ENCODE data around the gene COX10.

The COX10 gene

DNA sequence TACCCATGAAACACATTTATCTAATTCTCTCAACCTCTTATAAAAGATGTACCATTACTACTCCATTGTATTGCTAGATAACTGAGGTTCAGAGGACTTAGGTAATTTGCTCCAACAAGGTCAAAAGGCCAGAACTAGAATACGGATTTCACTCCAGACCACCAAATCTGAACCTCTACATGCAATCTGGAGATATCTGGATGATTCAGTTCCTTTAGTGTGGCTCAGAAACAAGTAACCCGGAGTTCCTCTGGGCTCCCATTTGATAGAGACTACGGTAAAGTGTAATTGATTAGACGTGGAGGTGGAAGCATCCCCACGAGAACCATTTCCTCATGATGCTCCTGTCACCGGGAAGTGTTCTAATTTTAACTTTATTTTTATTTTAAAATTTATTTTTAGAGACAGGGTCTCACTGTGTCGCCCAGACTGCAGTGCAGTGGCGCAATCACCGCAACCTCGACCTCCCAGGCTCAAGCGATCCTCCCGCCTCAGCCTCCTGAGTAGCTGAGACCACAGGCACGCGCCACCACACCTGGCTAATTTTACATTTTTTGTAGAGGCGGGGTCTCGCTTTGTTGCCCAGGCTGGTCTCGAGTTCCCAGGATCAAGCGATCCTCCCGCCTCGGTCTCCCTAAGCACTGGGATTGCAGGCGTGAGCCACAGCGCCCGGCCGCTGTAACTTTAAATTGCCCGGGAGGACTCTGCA is 608 bp upstream of the COX10 start:
- no peak for DNase-seq (ENCODE audit: insufficient read length, low spot score)
- no peak for FAIRE-seq

DNA sequence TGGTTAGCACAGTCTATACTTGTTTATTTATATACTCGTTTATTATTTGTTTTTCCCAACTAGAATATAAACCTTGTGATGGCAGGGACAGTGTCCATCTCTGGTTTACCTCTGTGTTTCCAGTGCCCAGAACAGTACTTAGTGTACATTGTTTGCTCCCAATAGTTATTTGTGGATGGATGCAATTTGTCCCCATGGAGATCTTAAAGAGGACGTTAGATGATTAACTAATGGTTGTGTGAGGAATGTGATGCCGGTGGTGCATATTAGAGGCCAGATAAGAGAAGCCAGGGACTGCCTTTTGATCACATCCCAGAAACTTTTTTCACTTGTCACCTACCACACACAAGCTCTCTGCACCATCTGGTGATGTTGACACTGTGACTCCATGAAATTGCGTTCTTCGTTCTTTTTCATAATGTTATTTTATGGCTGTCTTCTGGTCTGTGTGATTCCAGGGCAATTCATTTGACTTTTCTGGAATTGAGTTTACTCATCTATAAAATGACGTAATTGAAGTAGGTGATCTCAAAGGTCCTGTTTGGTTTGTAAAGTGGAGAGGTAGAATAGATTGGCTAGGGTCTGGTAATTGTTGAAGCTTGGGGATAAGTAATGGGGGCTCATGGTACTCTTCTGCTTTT is 1.2 kb downstream of the COX10 start:
- no peak for FAIRE-seq
- no peak for DNase-seq (ENCODE audit: insufficient read length, low spot score)

DNA sequence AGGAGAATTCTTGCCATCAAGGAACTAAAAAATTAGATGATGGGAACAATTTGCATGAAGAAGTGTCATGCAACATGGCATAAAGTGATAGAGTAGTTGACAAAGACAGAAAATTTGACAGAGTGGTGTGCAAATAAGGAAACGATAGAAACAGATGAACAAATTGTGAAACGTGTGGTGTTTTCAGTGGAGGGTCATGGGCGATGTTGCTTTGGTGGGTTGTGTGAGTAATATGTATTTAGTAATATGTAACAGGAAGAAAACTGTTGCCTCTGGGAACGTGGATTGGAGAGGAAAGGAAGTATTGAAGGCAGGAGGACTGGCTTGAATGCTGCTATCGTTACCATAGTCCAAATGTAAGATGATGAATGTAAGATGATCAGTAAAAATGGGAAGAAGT is 3.6 kb downstream of the COX10 start:
- DNase-seq (ENCODE audit: insufficient read length, low spot score) (no peak), FAIRE-seq (no peak)

DNA sequence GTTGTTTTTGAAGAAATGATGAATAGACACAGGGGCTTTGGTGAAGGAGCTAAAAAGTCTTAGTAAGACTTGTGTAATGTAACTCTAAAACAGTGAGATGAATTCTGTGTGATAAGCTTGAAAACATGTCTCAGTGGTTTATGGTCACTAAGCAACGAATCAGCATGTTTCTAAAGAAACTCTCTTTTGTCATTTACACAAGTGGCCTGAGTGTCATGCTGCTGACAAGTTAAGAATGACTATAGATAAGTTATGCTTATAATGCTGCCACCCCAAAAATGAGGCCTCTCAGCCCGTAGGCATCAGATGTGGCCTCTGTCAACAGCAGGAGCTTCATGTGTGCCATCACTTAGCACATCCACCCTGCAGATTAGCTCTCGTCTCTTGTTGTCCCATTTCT is 8.7 kb downstream of the COX10 start:
- DNase-seq (ENCODE audit: insufficient read length, low spot score) = no peak
- FAIRE-seq = no peak

DNA sequence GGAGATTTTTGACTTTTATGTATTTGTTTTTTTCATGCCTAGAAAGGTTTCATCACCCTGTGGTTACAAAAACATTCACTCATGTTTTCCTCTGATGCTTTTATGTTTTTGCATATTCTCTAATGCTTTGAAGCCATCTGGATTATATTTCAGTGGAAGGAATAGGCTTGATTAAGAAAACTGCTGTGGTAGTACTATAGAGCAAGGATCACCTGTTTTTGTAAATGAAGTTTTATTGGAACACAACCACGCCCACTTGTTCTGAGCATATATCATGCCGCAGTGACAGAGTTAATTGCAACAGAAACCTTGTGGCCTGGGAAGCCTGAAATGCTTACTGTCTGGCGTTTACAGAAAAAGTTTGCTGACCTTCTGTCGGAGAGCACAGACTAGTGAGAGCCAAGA is 11.5 kb downstream of the COX10 start:
- no peak for FAIRE-seq
- DNase-seq (ENCODE audit: insufficient read length, low spot score) = no peak

DNA sequence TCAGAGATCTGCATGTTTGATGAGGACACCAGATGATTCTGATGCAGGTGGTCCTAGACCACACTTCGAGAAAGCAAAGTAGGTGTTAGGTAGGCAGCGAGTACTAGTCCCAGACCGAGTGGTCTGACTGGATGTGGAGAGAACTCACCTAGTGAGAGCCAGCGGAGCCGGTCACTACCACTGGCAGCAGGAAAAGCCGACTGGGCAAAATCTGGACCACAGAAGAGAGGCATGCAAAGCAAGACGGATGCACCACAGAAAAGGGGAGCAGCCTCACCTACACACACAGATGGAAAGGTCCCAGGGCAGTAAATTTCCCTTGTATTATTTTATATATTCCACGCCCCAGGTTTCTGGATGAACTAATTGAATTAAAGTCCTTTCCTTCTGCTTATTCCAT is 13.5 kb downstream of the COX10 start:
- DNase-seq (ENCODE audit: insufficient read length, low spot score) = no peak
- no peak for FAIRE-seq

DNA sequence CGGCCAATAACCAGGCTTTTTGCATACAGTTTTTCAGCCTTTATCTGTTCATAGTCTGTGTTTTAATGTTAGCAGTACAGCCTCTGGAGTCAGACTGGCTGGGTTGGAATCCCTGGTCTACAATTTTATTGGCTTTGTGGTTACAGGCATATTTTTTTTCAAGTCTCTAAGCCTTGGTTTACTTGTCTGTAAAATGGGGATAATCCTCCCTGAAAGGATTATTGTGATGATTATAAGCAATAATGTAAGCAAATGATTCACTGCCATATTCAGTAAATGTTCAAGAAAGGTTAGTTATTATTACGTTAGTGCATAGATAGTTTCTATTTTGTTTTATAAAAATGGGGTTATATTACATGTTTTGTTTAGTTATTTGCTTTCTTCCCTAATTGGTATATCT is 15.7 kb downstream of the COX10 start:
- DNase-seq (ENCODE audit: insufficient read length, low spot score) (no peak), FAIRE-seq (no peak)

DNA sequence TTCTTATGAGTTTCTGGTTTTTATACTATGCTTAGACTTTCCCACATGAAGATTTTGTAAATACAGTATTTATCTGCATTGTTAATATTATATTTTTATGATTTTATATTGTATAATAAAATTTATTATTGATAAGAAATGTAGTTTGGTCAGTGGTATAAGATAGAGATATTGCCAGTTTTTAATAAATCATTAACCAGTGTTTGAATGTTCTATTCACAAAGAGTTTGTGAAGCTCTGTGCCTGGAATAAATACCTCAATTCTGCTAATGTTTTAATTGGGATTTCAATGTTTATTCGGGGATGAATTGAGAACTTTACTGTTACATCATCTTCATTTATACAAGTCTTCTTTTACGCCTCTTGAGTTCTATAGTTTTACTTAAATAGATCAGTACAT is 16.9 kb downstream of the COX10 start:
- DNase-seq (ENCODE audit: insufficient read length, low spot score) (no peak), FAIRE-seq (no peak)

DNA sequence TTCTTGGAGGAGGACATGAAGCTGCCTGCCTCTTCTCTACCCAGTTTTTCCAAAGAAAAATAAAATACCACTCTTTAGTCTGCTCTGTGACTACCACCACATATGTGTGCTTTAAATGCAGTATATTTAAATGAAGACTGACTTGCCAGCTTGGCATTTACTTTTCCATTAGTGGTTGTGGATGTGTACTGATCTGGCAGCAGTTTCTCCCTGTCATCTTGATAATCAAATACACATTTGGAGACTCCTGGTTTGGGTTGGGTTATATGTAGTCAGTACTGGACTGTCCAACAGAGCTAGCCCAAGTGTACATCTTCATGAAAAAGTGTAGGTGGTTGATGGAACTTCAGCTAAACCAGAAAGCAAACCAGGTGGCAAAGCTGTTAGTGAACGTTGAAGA is 19.9 kb downstream of the COX10 start:
- DNase-seq (ENCODE audit: insufficient read length, low spot score) (no peak), FAIRE-seq (no peak)

DNA sequence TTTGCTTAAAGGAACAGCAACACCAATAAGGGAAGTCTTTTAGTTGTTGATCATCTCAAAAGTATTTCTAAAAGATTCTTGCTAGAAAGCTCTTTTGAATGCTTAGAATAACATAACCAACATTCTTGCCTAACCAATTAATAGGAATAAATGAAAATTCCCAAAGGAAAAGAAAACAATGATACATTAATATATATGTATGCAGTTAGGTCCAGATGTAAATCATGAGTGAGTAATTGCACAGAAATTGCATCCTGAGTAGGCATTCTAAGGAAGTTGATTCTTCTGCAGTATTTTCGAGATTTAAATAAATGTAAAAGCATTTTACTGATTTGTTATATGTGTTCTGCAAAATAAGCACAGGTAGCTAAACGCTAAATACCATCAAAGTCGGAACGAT is 22.1 kb downstream of the COX10 start:
- DNase-seq (ENCODE audit: insufficient read length, low spot score) = no peak
- no peak for FAIRE-seq

DNA sequence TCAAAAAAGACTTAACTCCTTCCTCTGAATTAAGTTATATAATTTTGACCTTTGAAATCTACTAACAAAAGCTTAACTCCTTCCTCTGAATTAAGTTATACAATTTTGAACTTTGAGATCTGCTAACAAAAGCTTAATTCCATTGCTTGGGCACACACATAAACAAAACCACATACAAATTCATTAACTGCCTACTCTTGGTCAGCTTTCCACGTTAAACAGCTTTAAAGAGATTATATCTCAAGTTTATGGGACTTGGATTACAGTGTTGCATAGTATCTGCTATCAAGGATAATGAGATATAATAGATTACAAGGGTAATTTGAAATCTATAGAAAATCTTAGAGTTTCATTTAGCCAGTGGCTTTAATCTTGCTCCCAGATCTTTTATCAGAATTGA is 23.5 kb downstream of the COX10 start:
- no peak for FAIRE-seq
- DNase-seq (ENCODE audit: insufficient read length, low spot score) = no peak

DNA sequence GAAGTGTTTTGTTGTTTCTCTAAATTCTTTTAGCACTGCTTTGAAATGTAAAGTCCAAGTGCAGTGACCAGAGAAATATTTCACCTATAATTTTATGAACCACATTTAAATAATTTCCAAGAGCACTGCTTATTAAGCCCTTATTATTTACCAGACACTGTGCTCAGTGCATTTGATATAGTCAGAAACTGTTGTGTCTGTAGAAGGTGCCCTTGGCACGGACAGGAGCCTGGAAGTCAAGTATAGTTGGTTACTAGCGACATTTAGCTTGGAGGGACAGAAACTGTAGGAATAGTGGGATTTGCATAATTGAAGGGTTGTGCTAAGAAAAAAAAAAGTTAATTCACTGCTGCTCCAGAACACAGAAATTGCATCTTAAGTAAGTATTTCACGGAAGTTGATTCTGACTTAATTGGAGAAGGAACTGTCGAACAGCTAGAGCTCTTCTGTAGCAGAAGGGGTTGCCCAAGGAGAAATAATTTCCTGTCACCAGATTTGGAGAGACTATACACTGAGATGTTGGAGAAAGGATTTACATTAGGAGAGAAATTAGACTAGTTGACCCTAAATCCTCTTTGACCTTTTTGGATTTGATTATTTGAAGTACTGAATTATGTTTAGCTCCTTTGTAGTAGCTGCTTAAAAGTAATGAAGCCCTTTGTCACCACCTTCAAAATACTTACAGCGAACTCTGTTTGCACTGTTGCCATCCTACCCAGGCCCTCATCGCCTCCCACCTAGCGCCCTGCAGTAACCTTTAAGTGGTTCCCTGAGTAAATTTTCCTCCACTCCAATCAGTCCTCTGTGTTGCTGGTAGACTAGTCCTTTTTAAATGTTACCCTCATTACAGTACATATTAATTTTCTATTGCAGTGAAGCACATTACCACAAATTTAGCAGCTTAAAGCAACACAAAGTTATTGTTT is 25.6 kb downstream of the COX10 start:
- FAIRE-seq = no peak
- no peak for DNase-seq (ENCODE audit: insufficient read length, low spot score)

DNA sequence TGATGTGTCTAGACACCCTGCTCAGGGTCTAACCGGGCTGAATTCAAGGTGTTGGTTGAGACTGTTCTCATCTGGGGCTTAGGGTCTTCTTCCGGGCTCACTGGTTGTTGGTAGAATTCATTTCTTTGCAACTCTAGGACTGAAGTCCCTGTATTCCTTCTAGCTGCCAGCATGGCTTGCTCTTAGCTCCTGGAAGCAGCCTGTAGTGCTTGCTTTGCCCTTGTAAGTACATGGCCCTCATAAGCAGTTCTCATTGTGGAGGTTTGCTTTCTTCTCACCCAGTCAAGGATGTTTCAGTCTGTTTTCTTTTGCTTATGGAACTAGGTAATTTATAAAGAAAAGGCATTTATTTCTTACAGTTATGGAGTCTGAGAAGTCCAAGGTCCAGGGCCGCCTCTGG is 26.3 kb downstream of the COX10 start:
- FAIRE-seq (no peak), DNase-seq (ENCODE audit: insufficient read length, low spot score) (no peak)

DNA sequence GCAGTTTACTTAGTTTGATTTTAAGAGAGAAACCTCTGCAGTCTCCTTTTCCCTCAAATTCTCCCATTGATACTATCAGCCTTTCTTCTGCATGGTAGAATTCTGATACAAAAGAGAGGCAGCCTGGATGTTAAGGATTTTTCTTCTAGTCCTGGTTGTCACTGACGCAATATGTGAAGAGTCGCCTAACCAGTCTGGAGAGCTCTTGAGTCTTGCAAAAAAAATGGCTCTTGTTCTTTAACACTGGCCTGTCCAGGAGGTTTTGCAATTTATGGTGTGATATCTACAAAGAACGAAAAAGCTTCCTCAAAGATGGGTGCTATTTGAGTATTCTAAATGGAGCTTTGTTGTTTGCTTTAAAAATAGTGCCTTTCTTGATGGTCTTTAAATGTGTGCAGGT is 28.9 kb downstream of the COX10 start:
- no peak for DNase-seq (ENCODE audit: insufficient read length, low spot score)

DNA sequence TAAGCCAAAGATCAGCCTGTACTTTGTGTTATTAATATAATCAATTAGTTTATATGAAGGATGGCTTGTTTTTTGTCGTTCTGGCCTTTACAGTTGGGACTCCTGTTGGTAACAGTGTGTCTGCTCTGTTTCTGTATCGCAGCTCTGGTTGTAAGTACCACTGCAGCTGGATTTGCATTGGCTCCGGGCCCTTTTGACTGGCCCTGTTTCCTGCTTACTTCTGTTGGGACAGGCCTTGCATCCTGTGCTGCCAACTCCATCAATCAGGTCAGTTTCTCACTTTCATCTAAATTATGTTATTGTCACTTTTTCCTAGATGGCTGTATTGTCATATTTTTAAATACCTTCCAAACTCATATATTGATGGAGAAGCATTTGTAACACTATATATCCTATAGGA is 32.7 kb downstream of the COX10 start:
- no peak for FAIRE-seq
- no peak for DNase-seq (ENCODE audit: insufficient read length, low spot score)

More for the DNA sequence above, 28.9 kb downstream of the COX10 start:
- FAIRE-seq = no peak

DNA sequence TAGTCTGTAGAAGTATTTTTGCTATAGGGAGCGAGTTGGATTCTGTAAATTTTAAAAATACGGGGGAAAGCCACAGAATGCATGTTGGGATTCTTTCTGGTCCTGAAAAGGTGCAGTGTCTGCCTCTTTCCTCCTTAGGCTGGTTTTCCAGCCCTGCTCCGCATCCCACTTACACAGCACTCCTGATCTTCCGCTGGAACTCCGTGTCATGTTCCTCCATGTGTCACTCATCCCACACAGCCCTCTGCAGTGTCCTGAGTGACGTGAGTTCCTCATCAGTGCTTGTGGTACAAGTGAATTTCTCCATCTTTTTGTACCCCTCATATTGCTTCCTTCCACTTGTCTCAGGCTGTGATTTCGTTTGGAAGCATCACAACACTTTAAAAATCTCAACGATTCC is 34.5 kb downstream of the COX10 start:
- DNase-seq (ENCODE audit: insufficient read length, low spot score) = no peak

DNA sequence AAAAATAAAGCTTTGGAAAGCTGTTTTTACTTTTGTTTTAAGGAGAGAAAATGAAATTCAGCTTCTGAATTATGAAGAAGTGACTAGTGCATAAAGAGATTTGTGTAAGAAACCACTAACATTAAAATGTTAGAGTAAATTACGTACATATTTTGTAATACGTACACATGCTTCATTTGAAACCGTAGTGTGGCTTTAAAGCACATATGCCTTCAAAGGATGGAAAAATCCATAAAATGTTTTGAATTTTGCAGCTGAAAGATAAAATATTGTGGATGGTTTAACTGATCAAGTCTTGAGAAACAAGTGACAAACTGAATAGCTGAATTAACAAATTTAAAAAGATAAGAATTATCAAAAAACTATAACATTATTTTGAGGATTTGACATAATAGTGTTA is 35.4 kb downstream of the COX10 start:
- DNase-seq (ENCODE audit: insufficient read length, low spot score) (no peak), FAIRE-seq (no peak)

More for the DNA sequence above, 34.5 kb downstream of the COX10 start:
- no peak for FAIRE-seq

DNA sequence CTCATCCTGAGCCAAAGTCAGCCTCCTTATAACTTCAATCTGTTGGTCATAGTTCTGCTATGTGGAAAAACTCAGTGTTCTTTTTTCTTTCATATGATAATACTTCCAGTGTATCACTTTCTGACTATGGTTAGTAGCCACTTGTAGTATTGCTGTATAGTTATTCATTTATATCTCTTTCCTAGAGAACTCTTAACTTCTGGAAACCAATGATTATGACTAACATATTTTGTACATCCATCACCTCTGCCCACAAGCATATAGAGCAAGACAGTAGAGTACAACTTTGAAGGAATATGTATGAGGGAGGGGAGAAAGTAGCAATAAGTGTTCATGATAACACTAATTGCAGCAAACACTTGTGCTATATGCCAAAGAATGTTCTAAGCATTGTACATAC is 38.6 kb downstream of the COX10 start:
- FAIRE-seq (no peak), DNase-seq (ENCODE audit: insufficient read length, low spot score) (no peak)

DNA sequence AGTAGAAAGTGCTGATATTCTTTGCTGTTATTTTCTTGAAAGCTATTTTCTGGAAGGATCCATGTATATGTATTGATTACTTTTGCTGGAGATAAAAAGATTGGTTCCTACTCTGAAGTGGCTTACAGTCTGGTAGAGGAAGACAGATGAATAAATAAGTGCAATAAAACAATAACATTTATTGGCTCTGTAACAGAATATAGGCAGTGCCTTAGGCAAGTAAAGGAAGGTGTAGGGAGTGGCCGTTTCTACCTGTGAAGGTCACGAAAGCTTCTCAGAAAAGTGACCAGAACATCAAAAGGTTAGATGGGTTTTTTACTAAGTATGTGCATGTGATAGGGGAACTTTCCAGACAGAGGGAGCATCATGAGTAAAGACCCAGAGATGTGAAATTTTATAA is 43.1 kb downstream of the COX10 start:
- DNase-seq (ENCODE audit: insufficient read length, low spot score) (no peak), FAIRE-seq (no peak)

DNA sequence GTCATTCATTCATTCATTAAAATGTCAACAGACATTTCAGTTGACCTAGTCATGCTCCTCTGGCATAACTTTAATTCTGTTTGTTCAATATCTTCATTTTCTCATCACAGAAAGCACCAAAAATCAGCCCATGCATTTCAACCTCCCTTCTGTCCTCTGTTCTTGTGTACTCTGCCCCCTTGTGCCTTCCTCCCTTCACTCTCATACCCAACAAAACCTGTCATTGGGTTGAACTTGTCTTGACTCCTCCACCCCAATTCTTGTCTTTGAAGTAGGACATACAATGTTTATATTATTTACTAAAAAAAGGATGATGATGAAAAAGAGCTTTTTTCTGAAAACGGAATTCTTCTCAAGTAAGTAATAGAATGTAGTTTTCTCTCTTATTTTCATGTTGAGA is 43.8 kb downstream of the COX10 start:
- FAIRE-seq = no peak
- no peak for DNase-seq (ENCODE audit: insufficient read length, low spot score)

DNA sequence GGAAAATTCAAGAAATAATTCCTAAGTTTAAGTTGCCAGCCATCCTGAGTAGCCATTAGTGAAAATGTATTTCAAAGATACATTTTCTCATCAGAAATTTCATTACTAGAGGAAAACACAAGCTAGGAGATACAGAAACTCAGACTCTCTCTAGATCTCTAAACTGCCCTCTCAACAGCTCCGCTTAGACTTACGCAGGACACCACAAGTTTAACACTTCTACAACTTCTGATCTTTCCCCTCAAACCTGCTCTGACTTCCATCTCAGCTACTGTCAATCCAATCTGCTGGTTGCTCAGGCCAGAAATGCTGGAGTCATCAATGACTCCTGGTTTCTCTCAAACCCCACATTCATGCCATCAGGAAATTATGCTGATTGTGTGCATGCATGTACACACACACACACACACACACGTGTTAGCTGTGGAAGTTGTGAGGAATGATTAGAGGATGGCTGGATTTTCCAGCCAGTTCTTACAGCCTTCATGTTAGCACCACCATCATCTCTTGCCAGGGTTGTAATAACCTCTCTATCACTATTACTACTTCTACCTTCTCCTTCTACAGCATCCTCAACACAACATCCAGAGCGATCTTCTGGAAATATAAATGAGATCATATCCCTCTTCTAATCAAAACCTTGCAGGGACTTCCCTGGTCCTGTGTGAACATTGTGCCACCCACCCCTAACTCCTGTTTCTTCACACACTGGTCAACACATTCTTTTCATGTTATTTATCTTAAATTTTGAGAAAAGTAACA is 47.1 kb downstream of the COX10 start:
- no peak for FAIRE-seq
- DNase-seq (ENCODE audit: insufficient read length, low spot score) = no peak

Measured in HTR-8/SVneo (cell line).